HL-60 (cell line): ENCODE results near the gene TET2.

Experiments used
- DNase-seq, 2 experiments: peaks; one replicate each; pipeline ENCODE4 v3.0.0-alpha.2; 2010 to 2020; ENCODE audit warnings: low read depth in 1 of 2, low spot score in 1 of 2
- H3K27ac ChIP-seq: fragments of 250-450 bp; sonication (Bioruptor Pico); replicated peaks from 2 replicates; pipeline ENCODE4 v1.5.1; 2020; ENCODE audit warnings: mild to moderate bottlenecking, moderate library complexity
- H3K27me3 ChIP-seq: fragments of 250-450 bp; sonication (Bioruptor Pico); 2 replicates; pipeline ENCODE4 v1.5.1; 2021; ENCODE audit warnings: mild to moderate bottlenecking, moderate library complexity; ENCODE audit not compliant: insufficient read depth, poor library complexity, severe bottlenecking
- H3K4me3 ChIP-seq: replicated peaks from 2 replicates; pipeline ENCODE4 v1.5.1; 2011; ENCODE audit warnings: mild to moderate bottlenecking, control low read depth, low read length; ENCODE audit not compliant: insufficient read depth
- GABPA ChIP-seq: IDR thresholded peaks from 2 replicates; pipeline ENCODE4 v1.6.1; 2012; ENCODE audit warnings: low read depth
- POLR2AphosphoS5 ChIP-seq: IDR thresholded peaks from 2 replicates; pipeline ENCODE4 v1.6.1; 2012; ENCODE audit warnings: low read depth
- REST ChIP-seq: IDR thresholded peaks from 2 replicates; pipeline ENCODE4 v1.6.1; 2012; ENCODE audit warnings: low read depth; ENCODE audit not compliant: insufficient replicate concordance
- SPI1 ChIP-seq: IDR thresholded peaks from 2 replicates; pipeline ENCODE4 v1.6.1; 2012; ENCODE audit warnings: low read depth, mild to moderate bottlenecking, borderline replicate concordance
- TF ChIP-seq, protein P1 (sequence below): IDR thresholded peaks from one replicate; pipeline ENCODE4 v1.5.1; 2011; ENCODE audit warnings: low read length, control low read depth, inconsistent platforms; ENCODE audit not compliant: insufficient read depth

TET2 gene

DNA sequence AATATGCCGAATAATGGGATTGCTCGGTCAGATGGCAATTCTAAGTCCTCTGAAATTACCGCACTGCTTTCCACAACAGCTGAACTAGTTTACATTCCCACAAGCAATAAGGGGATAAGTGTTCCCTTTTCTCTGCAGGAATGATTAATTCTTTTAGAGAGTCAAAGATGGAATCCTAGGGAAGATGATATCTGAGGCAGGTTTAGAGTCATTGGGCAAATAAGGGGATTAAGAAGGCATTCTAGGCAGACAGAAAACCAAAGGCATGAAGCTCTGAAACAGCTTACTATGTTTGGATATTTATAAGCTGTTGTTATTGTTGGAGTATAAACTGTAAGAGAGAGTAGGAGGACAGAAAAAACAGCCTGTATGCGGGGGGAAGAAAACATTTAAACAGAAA, 85.7 kb downstream of the TET2 start:
- Histone ChIP-seq H3K4me3 (no peak overlapping the region), H3K27ac (no peak overlapping the region), H3K27me3 (no peaks in the 10 kb centered on the region)
- DNase-seq: no peak
- TF ChIP-seq GABPA: no peak
- no peak for TF ChIP-seq POLR2AphosphoS5
- no peak for TF ChIP-seq REST
- no peak for TF ChIP-seq SPI1
- TF ChIP-seq, protein P1, sequence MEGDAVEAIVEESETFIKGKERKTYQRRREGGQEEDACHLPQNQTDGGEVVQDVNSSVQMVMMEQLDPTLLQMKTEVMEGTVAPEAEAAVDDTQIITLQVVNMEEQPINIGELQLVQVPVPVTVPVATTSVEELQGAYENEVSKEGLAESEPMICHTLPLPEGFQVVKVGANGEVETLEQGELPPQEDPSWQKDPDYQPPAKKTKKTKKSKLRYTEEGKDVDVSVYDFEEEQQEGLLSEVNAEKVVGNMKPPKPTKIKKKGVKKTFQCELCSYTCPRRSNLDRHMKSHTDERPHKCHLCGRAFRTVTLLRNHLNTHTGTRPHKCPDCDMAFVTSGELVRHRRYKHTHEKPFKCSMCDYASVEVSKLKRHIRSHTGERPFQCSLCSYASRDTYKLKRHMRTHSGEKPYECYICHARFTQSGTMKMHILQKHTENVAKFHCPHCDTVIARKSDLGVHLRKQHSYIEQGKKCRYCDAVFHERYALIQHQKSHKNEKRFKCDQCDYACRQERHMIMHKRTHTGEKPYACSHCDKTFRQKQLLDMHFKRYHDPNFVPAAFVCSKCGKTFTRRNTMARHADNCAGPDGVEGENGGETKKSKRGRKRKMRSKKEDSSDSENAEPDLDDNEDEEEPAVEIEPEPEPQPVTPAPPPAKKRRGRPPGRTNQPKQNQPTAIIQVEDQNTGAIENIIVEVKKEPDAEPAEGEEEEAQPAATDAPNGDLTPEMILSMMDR: no peak

GRCh38 chr4:105234582-105234981, 87.9 kb downstream of the TET2 start:
- no peak for DNase-seq
- Histone ChIP-seq H3K27ac (no peak overlapping the region), H3K4me3 (no peak overlapping the region), H3K27me3 (no peaks in the 10 kb centered on the region)
- TF ChIP-seq, protein P1: no peak
- TF ChIP-seq POLR2AphosphoS5 (no peak), SPI1 (no peak), REST (no peak), GABPA (no peak)

- DNase-seq: no peak
- H3K27me3 ChIP-seq: no peaks in the 10 kb centered on the region
- no peak overlapping the region for H3K4me3 ChIP-seq
- no peak overlapping the region for H3K27ac ChIP-seq
- TF ChIP-seq, protein P1: no peak
- no peak for TF ChIP-seq POLR2AphosphoS5
- TF ChIP-seq SPI1: no peak
- no peak for TF ChIP-seq GABPA
- no peak for TF ChIP-seq REST
These were observed 89.7 kb downstream of the TET2 start for GRCh38 chr4:105236202-105236915.
